UCSD-AML1 (cell line): ENCODE data around the gene RIPPLY3.
A peak's percentile ranks its signal among the peaks of the same experiment; 100 is the strongest.
"Not testable (repeated sequence)": the region's sequence is repeated elsewhere in the genome, so short reads cannot be mapped to it uniquely, and the experiment has no call there.

Experiments used
- DNase-seq: peaks from one replicate; lab custom pipeline; 2025; ENCODE audit not compliant: unreplicated experiment; lab: John Stamatoyannopoulos, UW

Gene RIPPLY3

DNA sequence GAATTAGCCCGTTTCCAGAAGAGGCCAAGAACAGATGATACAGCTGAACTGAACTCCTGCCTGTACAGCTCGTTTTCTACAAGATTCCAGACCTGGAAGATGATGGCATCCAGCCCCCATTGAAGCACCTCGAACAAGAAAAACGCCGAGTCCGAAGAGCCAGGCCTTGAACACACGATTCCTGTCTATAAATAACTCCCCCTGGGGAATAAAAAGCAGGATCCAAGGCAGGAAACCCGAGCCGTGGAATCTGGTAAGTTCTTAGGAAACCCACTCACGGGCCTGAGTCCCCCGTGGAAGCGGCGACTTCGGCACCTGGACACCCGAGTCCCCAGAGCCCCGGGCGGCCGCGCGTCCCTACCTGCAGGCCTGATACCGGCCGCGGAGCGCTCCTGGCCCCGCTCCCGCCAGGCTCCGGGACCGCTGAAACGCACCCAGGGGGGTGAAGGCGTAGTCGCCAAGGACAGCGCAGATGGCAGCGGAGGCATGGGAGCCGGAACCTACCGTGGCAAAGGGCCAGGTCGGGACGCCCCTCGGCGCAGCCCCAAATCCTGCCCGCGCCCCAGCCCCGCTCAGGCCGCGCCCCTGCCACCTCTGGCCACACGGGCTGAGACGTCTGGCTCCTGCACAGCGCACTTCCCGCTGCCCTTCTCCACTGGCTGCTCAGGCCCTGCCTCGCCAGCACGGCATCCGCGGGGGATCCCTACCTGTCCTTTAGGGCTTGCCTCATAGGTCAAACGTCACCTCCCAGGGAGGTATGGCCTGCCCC, 26.0 kb upstream of the RIPPLY3 start:
- DNase-seq: no peak

DNA sequence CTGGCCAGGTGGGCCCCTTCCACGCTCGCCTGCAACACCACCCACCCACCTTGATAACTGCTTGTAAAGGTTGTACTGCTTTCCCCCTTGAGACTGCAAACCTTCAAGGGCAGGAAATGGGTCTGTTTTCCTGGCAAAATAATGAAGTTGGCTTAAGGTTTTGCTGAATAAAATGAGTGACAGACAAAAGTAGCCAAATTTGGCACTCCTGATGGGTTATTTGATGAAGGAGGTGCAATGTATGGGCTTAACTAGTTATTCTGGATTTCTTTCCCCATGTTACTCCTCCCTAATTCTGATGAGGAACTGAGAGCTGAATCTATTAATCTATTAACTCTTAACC, 25.5 kb upstream of the RIPPLY3 start:
- no peak for DNase-seq

DNA sequence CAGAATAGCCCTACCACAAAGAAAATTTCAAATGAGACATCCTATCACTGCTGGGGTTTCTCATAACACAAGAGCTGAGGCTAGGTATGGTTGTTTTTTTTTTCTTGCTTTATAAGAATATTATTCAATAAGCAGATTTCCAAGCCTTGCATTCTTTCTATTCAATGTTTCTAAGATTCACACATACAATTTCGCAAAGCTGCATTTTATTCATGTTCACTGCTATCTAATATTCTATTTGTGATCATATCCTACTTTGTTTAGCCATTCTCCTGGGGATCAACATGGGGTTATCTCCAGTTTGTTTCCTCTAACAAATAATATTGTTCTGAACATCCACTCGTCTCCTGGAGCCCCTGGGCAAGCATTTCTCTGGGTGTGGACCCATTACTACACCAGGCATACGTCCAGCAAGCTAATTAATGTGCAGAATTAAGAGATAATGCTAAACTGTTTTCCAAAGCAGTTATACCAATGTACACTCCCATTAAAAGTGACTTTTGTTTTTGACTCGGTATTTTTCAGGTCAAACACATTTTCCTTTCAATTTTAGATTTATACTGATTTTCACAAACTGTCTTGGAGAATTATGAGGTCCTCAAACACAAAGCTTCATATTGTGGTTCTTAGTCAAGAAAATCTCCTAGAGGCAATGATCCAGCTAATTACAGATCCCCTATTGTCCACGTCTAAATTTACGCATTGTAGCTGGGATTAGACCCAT, 24.4 kb upstream of the RIPPLY3 start:
- DNase-seq: no peak

DNA sequence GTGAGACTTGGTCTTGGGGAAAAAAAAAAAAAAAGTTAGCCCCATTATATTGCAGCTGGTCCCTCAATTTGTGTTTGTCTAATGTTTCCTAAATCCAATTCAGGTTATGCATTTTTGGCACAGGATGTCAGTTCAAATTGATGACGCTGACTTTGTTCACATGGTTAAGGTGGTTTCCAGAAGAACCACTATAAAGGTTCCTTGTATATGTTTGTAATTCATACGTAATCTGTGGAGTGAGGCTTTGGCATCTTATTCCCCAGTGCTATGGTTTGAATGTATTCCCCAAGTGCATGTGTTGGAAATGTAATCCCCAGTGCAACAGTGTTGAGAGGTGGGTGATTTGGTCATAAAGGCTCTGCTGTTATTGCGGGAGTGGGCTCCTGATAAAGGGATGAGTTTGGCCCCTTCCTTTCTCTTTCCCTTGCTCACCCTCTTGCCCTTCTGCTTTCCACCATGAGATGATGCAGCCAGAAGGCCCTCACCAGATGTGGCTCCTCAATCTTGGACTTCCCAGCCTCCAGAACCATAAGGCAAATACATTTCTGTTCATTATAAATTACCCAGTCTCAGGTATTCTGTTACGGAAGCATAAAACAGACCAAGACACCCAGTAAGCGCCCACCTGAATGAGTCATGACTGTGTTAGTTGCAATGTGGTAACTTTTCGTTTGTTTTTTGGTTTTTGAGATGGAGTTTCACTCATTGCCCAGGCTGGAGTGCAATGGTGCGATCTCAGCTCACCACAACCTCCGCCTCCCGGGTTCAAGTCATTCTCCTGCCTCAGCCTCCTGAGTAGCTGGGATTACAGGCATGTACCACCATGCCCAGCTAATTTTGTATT, 20.5 kb upstream of the RIPPLY3 start:
- DNase-seq: no peak

DNA sequence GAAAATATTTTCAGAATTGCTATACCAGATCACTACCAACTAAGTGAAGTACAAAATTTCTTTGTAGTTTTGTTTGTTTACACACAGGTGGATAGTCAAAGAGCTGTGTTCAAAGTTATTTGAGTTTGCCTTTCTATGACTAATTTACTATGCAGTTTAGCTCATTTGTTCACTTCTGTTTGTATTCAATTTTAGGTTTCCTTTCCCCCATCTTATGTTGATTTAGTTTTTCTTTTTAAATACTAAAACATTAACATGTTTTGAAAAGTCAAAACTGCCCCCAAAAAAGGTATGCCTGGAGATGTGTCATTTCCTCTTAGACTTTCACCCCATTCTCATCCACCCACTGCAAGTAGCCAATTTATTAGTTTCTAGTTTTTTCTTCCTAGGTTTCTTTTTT, 18.7 kb upstream of the RIPPLY3 start:
- no peak for DNase-seq

DNA sequence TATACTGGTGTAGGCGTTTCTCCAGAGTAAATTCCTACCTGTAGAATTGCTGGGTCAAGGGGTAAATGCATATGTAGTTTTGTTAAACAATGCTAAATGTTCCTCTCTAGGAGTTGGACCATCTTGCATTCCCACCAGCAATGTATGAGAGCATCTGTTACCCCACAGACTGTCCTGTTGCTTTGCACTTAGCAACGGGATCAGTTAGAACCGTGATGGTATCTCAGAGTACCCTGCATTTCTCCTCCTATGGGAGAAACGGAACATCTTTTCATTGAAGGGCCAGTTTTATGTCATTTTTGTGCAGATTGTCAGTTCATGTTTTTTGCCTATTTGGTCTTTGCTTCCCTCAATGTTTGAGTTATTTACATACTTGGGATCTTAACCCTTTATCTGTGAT, 18.0 kb upstream of the RIPPLY3 start:
- no peak for DNase-seq

DNA sequence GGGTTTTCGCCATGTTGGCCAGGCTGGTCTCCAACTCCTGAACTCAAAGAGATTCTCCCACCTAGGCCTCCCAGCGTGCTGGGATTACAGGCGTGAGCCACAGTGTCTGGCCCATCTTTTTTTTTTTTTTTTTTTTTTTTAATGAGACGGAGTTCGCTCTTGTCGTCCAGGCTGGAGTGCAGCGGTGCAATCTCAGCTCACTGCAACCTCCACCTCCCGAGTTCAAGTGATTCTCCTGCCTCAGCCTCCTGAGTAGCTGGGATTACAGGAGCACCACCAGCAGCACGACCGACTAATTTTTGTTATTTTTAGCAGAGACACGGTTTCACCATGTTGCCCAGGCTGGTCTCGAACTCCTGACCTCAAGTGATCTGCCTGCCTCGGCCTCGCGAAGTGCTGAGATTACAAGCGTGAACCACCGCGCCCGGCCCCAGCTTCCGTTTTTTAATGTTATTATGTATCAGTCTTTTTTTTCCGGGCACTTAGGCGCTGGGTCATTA, 17.3 kb upstream of the RIPPLY3 start:
- DNase-seq: not testable (repeated sequence)

DNA sequence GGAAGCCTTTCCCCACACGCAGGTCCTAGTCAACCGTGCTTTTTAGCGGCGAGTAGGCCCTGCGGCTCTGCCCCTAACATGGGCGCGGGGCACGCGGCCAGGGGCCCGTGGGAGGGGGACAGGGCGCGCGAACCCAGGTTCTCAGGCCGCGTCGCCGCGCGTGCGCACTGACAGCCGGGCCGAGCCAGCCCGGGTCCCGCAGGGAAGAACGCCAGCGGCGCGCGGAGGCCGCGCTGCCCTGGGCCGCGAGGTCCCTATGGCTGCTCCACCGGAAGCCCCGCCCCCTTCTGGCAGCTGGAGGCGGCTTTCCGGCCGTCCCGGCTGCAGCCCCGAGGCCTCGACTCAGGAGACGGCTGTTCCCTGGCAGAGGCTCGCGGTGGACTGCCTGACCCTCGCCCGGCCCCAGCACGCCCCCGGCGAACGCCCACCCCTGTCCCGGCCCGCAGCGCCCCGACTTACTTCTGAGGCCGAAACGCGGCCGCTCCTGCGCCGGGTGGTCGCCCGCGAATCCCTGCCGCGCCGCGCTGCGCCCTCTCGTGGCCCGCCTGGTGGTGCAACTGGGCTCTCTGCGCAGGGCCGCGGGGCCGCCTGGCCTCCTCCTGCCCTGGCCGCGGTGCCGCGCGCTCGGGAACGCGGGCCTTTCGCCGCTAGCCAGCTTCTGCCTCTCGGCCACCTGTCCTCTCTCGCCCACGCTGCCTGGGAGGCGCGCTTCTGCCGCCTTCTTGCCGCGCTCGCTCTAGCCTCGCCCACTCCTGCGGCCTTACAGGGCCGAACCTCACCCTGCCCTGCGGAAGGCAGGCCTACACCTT, 16.6 kb upstream of the RIPPLY3 start:
- DNase-seq: peak; percentile 89

DNA sequence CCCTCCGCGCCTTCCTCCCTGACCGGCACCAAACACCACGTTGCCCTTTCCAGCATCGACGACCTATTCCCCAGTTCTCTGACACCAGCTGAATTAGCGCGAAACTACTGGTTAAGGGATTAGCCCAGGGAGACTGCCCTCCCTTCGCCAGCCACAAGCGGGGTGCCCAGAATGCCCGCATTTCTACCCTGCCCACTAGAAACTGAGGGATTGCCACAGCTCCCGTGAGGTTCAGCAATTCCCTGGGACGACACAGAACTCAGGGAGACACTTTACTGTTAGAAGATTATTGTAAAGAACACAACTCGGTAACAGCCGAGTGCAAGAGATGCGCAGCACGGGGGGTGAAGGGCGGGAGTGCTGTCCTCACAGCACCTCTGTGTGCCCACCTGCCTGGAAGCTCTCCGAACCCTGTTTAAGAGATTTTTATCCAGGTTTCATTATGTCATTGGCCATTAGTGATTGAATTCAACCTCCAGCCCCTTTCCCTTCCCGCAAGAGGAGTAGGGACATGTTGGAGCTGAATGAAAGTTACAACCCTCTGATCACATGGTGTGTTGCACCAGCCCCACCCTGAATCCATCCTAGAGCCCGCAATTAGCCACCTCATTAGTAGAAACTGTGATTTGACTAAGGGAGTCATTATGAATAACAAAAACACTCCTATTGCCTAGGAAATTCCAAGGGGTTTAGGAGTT, 15.8 kb upstream of the RIPPLY3 start:
- DNase-seq: no peak

DNA sequence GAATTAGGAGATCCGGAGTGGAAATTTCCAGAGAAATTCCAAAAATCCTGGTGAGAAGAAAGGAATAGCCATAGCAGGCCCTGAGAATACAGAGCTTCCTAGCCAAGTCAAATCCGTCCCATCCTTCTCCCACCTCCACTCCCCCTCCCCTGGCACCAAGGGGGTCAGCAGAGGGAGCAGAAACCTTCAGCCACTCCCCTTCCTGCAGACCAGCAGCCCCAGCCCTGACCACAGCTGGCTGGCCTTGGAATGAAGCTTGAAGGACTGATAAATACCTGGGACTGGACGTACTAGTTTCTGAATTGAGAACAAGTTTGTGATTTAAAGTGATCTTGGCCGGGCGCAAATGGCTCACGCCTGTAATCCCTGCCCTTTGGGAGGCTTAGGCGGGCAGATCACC, 13.8 kb upstream of the RIPPLY3 start:
- DNase-seq: no peak

DNA sequence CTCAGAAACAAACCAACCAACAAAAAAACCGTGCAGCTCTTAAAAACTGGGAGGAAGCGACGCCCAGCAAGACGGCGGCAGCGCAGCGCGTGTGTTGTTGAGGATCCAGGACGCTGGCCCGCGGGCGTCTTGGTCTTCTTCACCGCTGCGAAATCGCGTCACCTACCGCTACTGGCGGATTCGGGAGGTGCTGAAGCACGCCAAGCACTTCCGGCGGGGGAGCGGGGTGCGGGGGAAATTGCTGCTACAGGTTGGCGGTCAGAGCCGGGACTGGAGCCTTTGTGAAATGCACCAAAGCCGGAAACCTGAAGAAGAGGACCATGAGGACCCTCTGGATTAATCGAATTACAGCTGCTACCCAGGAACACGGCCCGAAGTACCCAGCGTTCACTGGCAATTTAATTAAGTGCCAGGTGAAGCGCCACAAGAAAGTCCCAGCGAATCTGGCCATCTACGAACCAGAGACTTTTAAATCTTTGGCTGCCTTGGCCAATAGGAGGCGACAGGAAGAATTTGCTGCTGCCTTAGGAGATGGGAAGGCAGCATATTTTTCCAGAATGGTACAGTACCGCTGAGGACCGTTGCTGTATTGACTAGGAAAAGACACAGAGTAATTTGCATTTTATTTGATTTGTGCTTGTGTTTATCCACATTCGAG, 11.9 kb upstream of the RIPPLY3 start:
- DNase-seq: no peak

DNA sequence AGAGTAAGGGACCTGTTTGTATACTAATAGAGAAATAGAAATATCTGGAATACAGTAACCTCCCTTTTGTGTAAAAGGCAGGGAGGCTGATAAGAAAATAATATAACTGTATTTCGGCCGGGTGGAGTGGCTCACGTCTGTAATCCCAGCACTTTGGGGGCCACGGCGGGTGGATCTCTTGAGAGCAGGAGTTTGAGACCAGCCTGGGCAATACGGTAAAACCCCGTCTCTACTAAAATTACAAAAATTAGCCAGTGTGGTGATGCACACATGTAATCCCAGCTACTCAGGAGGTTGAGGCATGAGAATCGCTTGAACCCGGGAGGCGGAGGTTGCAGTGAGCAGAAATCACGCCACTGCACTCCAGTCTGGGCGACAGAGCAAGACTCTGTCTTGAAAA, 11.2 kb upstream of the RIPPLY3 start:
- not testable (repeated sequence) for DNase-seq

DNA sequence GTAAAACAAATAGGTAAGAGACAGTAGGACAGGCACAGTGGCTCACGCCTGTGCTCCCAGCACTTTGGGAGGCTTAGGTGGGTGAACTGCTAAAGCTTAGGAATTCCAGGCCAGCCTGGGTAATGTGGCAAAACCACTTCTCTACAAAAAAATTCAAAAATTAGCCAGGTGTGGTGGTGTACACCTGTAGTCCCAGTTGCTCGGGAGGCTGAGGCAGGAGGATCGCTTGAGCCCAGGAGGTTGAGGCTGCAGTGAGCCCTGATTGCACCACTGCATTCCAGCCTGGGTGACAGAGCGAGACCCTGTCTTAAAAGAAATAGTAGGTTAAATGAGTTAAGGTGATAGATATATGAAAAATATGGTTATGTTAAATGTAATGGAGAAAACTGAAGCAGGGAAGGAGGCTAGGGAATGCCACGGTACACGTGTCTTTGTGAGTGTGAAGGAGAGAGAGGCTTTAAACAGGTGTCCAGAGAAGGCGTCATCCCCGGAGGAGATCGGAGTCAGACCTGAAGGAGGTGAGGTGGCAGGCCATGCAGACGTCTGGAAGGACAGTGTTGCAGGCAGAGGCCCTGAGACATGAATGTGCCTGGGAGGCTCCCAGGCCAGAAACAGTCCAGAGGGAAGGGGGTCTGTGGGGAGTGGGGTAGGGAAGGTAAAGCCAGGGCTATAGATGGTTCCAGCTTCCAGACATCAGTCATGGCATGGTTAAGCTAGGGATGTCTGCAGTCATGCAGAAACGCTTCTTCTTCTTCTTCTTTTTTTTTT, 7.2 kb upstream of the RIPPLY3 start:
- DNase-seq: no peak

DNA sequence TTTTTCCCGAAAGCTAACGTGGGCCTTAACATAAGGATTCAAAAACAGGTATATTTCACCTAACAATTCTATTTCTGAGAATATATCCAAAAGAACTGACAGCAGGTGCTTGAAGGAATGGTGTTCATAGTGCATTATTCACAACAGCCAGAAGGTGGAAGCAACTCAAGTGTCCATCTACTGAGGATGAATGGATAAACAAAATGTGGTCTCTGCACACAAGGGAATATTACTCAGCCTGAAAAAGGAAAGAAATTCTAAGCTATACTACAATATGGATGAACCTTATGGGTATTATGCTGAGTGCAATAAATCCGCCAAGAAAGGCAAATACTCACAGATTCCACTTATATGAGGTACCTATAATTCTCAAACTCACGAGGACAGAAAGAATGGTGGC, 6.1 kb upstream of the RIPPLY3 start:
- no peak for DNase-seq

DNA sequence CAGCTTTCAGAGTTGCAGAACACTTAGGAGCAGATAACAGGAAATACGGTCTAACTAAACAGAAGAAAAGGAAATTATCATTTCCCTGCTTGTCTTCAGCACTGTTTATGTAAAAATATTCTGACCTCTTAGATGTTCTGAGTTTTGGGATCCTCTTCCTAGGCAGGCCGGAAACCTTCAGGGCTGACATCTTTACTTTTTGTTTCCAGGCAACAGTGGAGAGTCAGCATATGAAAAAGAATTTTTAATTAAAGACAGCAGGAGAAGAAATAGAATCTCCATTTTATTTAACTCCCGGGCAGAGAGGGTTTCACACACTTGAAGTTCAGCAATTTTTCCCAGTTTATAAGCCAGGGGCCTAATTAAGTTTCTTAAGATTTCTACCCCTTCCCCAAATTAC, 5.1 kb upstream of the RIPPLY3 start:
- DNase-seq: no peak

DNA sequence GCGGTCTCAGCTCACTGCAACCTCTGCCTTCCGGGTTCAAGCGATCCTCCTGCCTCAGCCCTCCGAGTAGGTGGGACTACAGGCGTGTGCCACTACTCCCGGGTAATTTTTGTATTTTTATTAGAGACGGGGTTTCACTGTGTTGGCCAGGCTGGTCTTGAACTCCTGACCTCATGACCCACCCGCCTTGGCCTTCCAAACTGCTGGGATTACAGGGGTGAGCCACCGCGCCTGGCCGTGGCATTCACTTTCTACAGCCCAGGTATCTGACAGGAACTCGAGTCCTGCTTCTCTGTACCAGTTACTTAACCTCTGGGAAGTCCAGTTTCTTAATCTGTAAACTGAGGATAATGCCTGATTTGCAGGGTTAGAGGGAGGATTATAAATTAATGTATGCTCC, 3.7 kb upstream of the RIPPLY3 start:
- DNase-seq: not testable (repeated sequence)

DNA sequence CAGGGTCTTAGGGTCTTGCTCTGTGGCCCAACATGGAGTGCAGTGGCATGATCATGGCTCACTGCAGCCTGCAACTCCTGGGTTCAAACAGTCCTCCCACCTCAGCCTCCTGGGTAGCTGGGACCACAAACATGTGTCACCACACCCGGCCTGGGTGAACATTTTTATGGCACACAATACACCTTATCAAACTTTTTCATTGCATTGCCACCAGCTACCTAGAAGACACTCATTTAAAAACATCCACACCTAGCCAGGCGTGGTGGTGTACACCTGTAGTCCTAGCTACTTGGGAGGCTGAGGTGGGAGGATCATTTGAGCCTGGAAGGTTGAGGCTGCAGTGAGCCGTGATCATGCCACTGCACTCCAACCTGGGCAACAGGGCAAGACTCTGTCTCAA, 2.6 kb upstream of the RIPPLY3 start:
- DNase-seq: not testable (repeated sequence)

DNA sequence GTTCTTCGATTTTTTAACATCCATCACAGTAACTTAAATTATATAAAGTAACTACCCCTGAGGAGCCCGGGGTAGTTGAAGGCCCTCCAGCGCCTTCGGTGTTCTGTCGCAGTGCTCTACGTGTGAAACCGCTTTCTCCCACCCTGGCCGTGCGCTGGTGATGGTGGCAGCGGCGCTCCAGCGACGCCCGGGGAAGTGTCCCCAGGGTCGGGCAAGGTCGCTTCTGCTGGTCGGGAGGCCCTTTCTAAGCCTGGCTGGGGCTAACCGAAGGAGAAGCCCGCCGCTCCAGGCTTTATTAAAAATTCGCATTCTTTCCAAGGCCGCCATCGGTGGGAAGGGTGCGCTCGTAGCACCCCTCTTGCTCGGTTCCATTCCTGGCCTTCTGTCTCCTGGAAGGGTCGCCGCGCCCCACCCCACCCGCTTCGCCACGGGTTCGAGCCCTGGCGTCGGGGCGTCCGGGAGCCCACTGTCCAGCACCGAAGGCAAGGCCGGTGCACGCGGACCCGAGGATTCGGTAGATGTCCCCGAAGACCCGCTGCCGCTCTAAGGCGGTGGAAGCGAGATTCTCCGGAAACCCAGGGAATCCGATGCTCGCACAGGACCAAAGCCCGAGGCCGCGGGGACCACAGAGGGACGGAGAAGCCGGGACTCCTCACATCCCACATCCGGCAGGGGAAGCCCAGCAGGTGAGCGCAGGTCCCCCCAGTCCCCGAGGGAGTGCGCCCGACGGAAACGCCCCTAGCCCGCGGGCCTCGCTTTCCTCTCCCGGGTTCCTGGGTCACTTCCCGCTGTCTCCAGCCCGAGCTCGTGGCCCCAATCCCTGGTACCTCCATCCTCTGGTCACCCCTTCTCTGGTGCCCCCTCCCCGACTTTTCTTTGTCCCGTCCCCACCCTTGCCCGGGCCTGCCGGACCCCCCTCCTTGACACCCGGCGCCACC, 685 bp upstream of the RIPPLY3 start:
- no peak for DNase-seq
